GM18505 (cell line): ENCODE data around the gene CAMTA1.
"Not testable (repeated sequence)": the region's sequence is repeated elsewhere in the genome, so short reads cannot be mapped to it uniquely, and the experiment has no call there.

Experiments
- ATAC-seq: cut with Tn5 transposase; IDR thresholded peaks from one replicate; pipeline ENCODE4 v1.9.1; 2021; ENCODE audit not compliant: unreplicated experiment
- POLR2A ChIP-seq: IDR thresholded peaks from 4 replicates; pipeline ENCODE4 v1.6.1; 2011; ENCODE audit warnings: borderline replicate concordance; ENCODE audit not compliant: insufficient read depth, insufficient read length; ENCODE audit errors: extremely low read depth

Gene CAMTA1

GRCh38 chr1:7679159-7679872 is 894.1 kb downstream of the CAMTA1 start:
- no peak for ATAC-seq
- no peak for TF ChIP-seq POLR2A

DNA sequence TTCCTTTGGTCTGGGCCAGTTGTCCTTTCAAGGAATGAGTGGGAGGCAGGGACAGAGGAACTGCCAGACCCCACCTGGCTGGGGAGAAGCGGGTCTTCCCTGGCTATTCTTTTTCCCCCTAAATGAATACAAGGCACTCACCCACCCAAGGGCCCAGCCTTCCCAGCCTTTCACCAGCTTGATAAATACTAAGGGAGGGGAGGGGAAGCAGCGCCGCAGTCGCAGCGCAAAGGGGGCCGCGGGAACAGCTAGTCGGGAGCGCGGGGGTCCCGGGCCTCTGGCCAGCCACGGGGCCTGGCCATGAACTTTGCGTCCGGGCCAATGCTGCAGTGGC is 894.6 kb downstream of the CAMTA1 start:
- no peak for ATAC-seq
- TF ChIP-seq POLR2A = no peak

DNA sequence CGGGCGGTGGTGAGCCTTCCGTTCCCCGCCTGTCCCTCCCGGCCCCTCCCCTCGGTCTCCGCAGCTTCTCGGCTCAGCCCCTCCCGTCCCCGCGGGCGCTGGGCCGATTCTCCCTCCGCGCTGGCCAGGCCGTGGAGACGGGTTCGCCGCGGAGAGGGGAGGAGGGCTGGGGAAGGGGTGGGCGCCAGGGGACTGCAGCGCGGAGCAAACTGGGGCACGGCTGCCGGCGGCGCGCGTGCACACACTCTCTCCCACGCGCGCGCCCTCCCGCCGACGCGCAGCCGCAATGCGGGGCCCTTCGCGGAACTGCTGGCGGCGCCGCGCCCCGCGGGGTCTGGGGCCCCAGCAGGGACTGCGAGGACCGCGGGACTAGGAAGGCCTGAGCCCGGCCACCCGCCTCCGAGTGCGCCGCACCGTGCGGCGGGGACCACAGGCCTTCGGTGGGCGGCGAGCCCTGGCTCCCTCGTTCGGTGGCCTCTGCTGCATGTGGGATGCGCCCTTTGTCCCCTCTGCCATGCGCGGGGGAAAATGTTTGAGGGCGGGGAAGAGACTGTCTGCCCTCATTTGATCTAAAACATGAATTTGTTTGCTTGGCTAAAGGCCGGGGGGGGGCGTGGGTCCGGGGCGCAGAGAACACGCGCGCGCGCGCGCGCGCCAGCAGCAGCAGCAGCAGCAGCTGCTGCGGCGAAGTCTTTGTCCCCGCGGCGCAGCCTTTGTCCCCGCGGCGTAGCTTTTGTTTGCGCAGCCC is 895.1 kb downstream of the CAMTA1 start:
- no peak for ATAC-seq
- no peak for TF ChIP-seq POLR2A

GRCh38 chr1:7680955-7681268 is 895.7 kb downstream of the CAMTA1 start:
- no peak for TF ChIP-seq POLR2A
- no peak for ATAC-seq

DNA sequence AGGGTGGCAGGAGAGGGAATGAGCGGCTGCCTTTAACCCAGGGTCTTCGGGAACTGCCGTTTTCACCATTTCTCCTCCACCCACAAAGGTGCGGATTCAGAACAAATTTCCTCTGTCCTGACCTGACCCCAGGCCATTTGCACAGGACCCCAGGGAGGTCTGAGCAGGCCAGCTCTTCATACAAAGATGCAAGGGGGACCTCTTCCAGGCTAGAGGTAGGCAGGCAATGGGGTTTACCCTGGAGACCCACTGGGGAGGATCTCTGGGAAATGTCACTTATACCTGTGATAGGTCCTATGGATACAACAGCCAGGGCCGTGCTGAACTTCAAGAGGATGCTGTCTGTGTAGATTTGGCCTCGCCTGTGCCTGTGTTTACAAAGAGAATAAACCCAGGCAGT is 896.1 kb downstream of the CAMTA1 start:
- no peak for ATAC-seq
- TF ChIP-seq POLR2A = no peak

DNA sequence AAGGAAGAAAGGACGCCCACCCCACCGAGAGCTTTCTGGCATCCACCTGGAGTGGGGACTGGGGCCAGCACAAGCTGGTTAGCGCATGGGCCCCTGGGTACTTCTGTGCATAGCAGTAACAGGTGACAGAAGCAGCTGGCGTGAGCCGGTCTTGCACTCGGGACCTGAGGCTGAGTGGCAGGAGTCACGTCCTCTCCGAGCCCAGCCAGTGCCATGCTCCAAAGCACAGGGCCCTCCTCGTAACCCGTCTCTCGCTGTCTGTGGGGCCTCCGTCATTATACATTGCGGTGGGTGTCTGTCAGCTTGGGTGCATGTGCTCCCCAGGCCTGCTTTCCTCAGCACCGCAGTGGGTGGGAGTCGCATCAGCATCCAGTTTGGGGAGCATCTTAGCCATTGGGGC is 898.3 kb downstream of the CAMTA1 start:
- no peak for TF ChIP-seq POLR2A
- ATAC-seq = no peak

GRCh38 chr1:7684132-7684531 is 898.9 kb downstream of the CAMTA1 start:
- no peak for TF ChIP-seq POLR2A
- no peak for ATAC-seq

DNA sequence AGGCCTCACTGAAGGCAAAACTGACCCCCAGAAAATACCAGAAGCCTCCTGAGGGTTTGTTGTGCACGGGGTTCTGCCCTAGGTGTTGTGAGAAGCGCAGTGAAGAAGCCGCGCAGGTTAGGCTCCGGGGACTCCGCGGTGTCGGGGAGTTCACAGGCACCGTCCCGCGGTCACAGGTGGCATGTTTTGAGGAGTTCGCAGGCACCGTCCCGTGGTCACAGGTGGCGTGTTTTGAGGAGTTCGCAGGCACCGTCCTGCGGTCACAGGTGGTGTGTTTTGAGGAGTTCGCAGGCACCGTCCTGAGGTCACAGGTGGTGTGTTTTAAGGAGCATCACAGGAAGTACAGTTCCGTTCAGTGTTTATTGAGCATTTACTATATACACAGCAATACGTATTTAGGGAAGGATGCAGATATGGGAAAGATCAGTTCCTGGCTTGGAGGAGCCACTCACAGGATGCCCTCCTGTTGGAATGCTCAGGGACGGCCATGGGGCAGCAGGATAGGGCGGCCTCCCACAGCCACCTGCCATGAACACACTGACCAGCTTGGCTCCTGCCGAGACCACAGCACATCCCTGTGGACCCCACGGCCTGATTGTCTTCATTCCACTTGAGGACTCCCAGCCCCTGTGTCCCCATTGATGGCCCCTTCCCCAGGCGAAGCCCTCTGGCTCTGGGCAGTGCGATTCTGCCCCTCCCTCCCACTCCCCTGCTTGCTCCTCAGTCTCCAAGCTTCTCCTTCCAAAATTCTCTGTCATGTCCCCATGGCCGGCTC is 899.8 kb downstream of the CAMTA1 start:
- no peak for ATAC-seq
- no peak for TF ChIP-seq POLR2A

DNA sequence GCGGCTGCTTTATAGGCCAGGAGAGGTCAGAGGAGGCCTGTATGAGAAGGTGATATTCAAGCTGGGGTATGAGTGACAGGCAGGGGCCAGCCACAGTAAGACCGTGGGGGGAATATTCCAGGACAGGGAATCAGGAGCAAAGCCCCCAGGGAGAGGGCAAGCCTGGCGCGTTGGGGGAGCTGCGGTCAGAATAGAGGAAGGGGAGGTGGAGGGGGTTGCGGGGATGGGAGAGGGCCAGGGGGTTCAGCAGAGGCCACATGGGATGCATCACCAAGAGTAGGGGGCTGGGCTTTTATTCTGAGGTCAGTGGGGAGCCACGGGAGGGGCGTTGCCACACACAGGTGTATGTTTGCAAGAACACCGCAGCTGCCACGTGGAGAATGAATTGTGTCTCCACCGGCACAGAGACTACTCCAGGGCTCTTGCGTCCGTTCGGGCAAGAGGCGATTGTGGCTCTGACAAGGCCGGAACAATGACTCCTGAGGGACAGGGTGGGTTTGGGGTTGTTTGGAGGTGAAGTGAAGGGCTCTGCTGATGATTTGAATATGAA is 901.1 kb downstream of the CAMTA1 start:
- TF ChIP-seq POLR2A = no peak
- no peak for ATAC-seq

DNA sequence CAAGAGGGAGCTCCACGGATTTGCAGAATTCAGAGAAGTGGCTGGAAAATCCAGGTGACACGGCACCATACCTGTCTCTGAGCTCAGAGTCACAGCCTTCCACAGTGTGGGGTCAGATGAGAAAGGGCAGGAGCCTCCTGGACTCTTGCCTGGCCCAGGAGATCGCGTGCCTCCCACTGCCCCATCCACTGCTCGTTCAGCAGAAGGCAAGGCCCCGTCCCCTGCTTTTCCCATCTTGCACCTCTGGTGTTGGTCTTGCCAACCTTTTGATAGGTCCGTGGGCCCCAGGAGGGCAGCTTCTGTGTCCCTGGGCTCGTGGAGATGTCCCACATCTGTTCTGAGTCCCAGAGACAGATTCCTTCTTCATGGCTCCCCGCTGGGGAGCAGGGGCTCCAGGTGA is 902.2 kb downstream of the CAMTA1 start:
- ATAC-seq = no peak
- TF ChIP-seq POLR2A = no peak

GRCh38 chr1:7688659-7689058 is 903.4 kb downstream of the CAMTA1 start:
- no peak for TF ChIP-seq POLR2A
- no peak for ATAC-seq

DNA sequence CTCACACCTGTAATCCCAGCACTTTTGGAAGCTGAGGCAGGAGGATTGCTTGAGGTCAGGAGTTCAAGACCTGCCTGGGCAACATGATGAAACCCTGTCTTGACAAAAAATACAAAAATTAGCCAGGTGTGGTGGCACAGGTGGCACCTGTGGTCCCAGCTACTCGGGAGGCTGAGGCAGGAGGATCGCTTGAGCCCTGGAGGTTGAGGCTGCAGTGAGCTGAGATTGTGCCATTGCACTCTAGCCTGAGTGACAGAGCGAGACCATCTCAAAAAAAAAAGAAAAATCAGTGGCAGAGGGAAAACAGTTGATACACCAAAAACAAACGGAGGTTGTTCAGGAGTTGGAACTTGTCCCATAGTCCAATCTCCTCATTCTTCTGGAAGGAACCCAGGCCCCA is 904.1 kb downstream of the CAMTA1 start:
- ATAC-seq = not testable (repeated sequence)

DNA sequence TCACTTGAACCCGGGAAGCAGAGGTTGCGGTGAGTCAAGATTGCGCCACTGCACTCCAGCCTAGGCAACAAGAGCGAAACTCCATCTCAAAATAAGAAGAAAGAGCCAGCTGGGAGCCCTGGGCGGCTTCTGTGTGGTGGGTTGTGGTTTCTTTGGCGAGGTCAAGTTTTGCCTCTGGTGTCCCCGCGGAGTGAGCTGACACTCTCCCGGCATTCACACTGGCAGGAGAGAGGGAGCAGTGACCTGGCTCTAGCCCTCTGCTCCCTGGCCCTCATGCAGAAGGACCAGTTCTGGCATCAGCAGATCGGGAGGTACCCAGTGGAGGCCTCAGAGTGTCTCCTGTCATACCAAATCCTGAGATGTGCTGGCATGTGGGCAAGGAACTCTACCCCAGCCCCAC is 904.8 kb downstream of the CAMTA1 start:
- no peak for ATAC-seq

More for the DNA sequence above, 904.8 kb downstream of the CAMTA1 start:
- TF ChIP-seq POLR2A = no peak
